Measurements from ENCODE around the gene ZBTB3. TPM values are rescaled to one million over a fixed set of nuclear protein-coding genes. Genes with fewer than 3 reads are reported as not detected.
"Not testable (repeated sequence)": the region's sequence is repeated elsewhere in the genome, so short reads cannot be mapped to it uniquely, and the experiment has no call there.

The ZBTB3 gene
- total RNA-seq, 2 donors from 2014 or later = 12.8 to 13.9 TPM

GRCh38 chr11:62732830-62733229, 21.1 kb downstream of the ZBTB3 start:
- Mint-ChIP-seq H3K27me3 (no peaks in the 10 kb centered on the region), H3K4me3 (no peak overlapping the region), H3K9me3 (no peaks in the 10 kb centered on the region), H3K27ac (no peak overlapping the region), H3K36me3 (ENCODE audit: low read depth) (peaks cover 88% of the 10 kb centered on the region), H3K4me1 (no peaks in the 10 kb centered on the region)
- ATAC-seq (replicated peaks) = no peak

- peaks cover 86% of the 10 kb centered on the region for H3K36me3 Mint-ChIP-seq (ENCODE audit: low read depth)
- not testable (repeated sequence) for H3K4me1 Mint-ChIP-seq; ATAC-seq (replicated peaks); H3K27me3 Mint-ChIP-seq; H3K9me3 Mint-ChIP-seq
- H3K4me3 Mint-ChIP-seq = peak overlapping the region; percentile 95
- peak overlapping the region; percentile 52 for H3K27ac Mint-ChIP-seq
Measured at GRCh38 chr11:62730076-62730475, 23.9 kb downstream of the ZBTB3 start.

GRCh38 chr11:62728171-62728988, 25.6 kb downstream of the ZBTB3 start, which contains the start of gene TTC9C:
TTC9C (plus strand) TSS chr11:62728486; CDS start chr11:62728849, 363 bp downstream.
- Mint-ChIP-seq H3K36me3 (ENCODE audit: low read depth) (peaks cover 92% of the 10 kb centered on the region), H3K9me3 (no peaks in the 10 kb centered on the region), H3K27ac (peak within 1 kb of the TSS; percentile 97), H3K27me3 (no peaks in the 10 kb centered on the region), H3K4me1 (peaks cover 10% of the 10 kb centered on the region), H3K4me3 (peak within 1 kb of the TSS; percentile 95)
- ATAC-seq (replicated peaks) = peak; percentile 48

- H3K36me3 Mint-ChIP-seq (ENCODE audit: low read depth) = peaks cover 92% of the 10 kb centered on the region
- peak overlapping the region; percentile 95 for H3K4me3 Mint-ChIP-seq
- H3K4me1 Mint-ChIP-seq = peaks cover 10% of the 10 kb centered on the region
- H3K9me3 Mint-ChIP-seq = no peaks in the 10 kb centered on the region
- ATAC-seq (replicated peaks) = peak; percentile 70
- H3K27ac Mint-ChIP-seq = peak overlapping the region; percentile 97
- no peaks in the 10 kb centered on the region for H3K27me3 Mint-ChIP-seq
Measured at GRCh38 chr11:62727872-62728170, 26.1 kb downstream of the ZBTB3 start.

- Mint-ChIP-seq H3K4me3 (peak within 1 kb of the TSS; percentile 95), H3K36me3 (ENCODE audit: low read depth) (peaks cover 92% of the 10 kb centered on the region), H3K27ac (peak within 1 kb of the TSS; percentile 97), H3K4me1 (peaks cover 15% of the 10 kb centered on the region), H3K9me3 (no peaks in the 10 kb centered on the region), H3K27me3 (no peaks in the 10 kb centered on the region)
- peak; percentile 87 for ATAC-seq (replicated peaks)
Measured at GRCh38 chr11:62727165-62727871, 26.6 kb downstream of the ZBTB3 start, which contains the start of gene HNRNPUL2. HNRNPUL2 (minus strand) TSS chr11:62727457; CDS start chr11:62727156, 301 bp downstream.

- H3K27me3 Mint-ChIP-seq = no peaks in the 10 kb centered on the region
- peak; percentile 3 for ATAC-seq (replicated peaks)
- peaks cover 93% of the 10 kb centered on the region for H3K36me3 Mint-ChIP-seq (ENCODE audit: low read depth)
- peak overlapping the region; percentile 95 for H3K4me3 Mint-ChIP-seq
- H3K9me3 Mint-ChIP-seq = no peaks in the 10 kb centered on the region
- peak overlapping the region; percentile 97 for H3K27ac Mint-ChIP-seq
- peaks cover 20% of the 10 kb centered on the region for H3K4me1 Mint-ChIP-seq
Measured at GRCh38 chr11:62726915-62727164, 27.1 kb downstream of the ZBTB3 start.

GRCh38 chr11:62726156-62726914, 27.6 kb downstream of the ZBTB3 start:
- peak overlapping the region; percentile 95 for H3K4me3 Mint-ChIP-seq
- no peaks in the 10 kb centered on the region for H3K9me3 Mint-ChIP-seq
- H3K4me1 Mint-ChIP-seq = peaks cover 20% of the 10 kb centered on the region
- no peaks in the 10 kb centered on the region for H3K27me3 Mint-ChIP-seq
- H3K36me3 Mint-ChIP-seq (ENCODE audit: low read depth) = peaks cover 93% of the 10 kb centered on the region
- no peak for ATAC-seq (replicated peaks)
- H3K27ac Mint-ChIP-seq = peak overlapping the region; percentile 87

- Mint-ChIP-seq H3K27me3 (no peaks in the 10 kb centered on the region), H3K36me3 (ENCODE audit: low read depth) (peaks cover 93% of the 10 kb centered on the region), H3K4me1 (peaks cover 20% of the 10 kb centered on the region), H3K9me3 (no peaks in the 10 kb centered on the region), H3K4me3 (peak overlapping the region; percentile 95), H3K27ac (peak overlapping the region; percentile 87)
- ATAC-seq (replicated peaks) = no peak
Measured at GRCh38 chr11:62725646-62726045, 28.3 kb downstream of the ZBTB3 start.

GRCh38 chr11:62724171-62724570, 29.8 kb downstream of the ZBTB3 start:
- Mint-ChIP-seq H3K4me1 (peaks cover 30% of the 10 kb centered on the region), H3K36me3 (ENCODE audit: low read depth) (peaks cover 98% of the 10 kb centered on the region), H3K4me3 (peak overlapping the region; percentile 95), H3K27me3 (no peaks in the 10 kb centered on the region), H3K9me3 (no peaks in the 10 kb centered on the region), H3K27ac (peak overlapping the region; percentile 87)
- ATAC-seq (replicated peaks) = no peak

GRCh38 chr11:62721994-62722393, 32.0 kb downstream of the ZBTB3 start:
- peaks cover 37% of the 10 kb centered on the region for H3K4me1 Mint-ChIP-seq
- no peaks in the 10 kb centered on the region for H3K27me3 Mint-ChIP-seq
- peaks cover 98% of the 10 kb centered on the region for H3K36me3 Mint-ChIP-seq (ENCODE audit: low read depth)
- ATAC-seq (replicated peaks) = no peak
- no peak overlapping the region for H3K4me3 Mint-ChIP-seq
- H3K9me3 Mint-ChIP-seq = no peaks in the 10 kb centered on the region
- H3K27ac Mint-ChIP-seq = no peak overlapping the region

- peaks cover 100% of the 10 kb centered on the region for H3K36me3 Mint-ChIP-seq (ENCODE audit: low read depth)
- no peak overlapping the region for H3K4me3 Mint-ChIP-seq
- peaks cover 48% of the 10 kb centered on the region for H3K4me1 Mint-ChIP-seq
- H3K27ac Mint-ChIP-seq = peak overlapping the region; percentile 26
- peak; percentile 75 for ATAC-seq (replicated peaks)
- no peaks in the 10 kb centered on the region for H3K9me3 Mint-ChIP-seq
- H3K27me3 Mint-ChIP-seq = no peaks in the 10 kb centered on the region
Measured at GRCh38 chr11:62719302-62719978, 34.5 kb downstream of the ZBTB3 start.

GRCh38 chr11:62716816-62717215, 37.1 kb downstream of the ZBTB3 start:
- Mint-ChIP-seq H3K27me3 (no peaks in the 10 kb centered on the region), H3K27ac (peak overlapping the region; percentile 46), H3K4me3 (no peak overlapping the region), H3K4me1 (peaks cover 50% of the 10 kb centered on the region), H3K9me3 (no peaks in the 10 kb centered on the region), H3K36me3 (ENCODE audit: low read depth) (peaks cover 100% of the 10 kb centered on the region)
- no peak for ATAC-seq (replicated peaks)

- Mint-ChIP-seq H3K9me3 (no peaks in the 10 kb centered on the region), H3K27ac (peak overlapping the region; percentile 72), H3K27me3 (no peaks in the 10 kb centered on the region), H3K4me1 (peaks cover 50% of the 10 kb centered on the region), H3K36me3 (ENCODE audit: low read depth) (peaks cover 100% of the 10 kb centered on the region), H3K4me3 (no peak overlapping the region)
- no peak for ATAC-seq (replicated peaks)
Measured at GRCh38 chr11:62716206-62716605, 37.8 kb downstream of the ZBTB3 start.

All from activated T-helper 17 cell treated with anti-CD3 and anti-CD28 coated beads, Interleukin-2, amount 50 U/mL, for 72 hours (primary cell).